ENCODE data around the gene DAG1. TPM values are rescaled to one million over a fixed set of nuclear protein-coding genes. Genes with fewer than 3 reads are reported as not detected.

DAG1 gene
- total and polyA plus RNA-seq, 2 experiments from 2014 or later = 29.9 to 152 TPM

DNA sequence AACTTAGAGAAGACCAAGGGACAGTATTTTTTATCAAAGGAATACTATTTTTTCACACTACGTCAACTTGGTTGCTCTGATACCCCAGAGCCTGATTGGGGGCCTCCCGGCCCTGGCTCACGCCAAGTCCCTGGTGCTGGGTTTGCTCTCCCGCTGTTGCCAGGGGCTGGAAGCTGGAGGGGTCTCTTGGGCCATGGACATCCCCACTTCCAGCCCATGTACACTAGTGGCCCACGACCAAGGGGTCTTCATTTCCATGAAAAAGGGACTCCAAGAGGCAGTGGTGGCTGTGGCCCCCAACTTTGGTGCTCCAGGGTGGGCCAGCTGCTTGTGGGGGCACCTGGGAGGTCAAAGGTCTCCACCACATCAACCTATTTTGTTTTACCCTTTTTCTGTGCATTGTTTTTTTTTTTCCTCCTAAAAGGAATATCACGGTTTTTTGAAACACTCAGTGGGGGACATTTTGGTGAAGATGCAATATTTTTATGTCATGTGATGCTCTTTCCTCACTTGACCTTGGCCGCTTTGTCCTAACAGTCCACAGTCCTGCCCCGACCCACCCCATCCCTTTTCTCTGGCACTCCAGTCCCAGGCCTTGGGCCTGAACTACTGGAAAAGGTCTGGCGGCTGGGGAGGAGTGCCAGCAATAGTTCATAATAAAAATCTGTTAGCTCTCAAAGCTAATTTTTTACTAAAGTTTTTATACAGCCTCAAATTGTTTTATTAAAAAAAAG is 63.9 kb downstream of the DAG1 start:
- H3K27me3 Mint-ChIP-seq (ENCODE audit: insufficient read depth, low read depth, poor library complexity) = peaks cover 15% of the 10 kb centered on the region
- peaks cover 43% of the 10 kb centered on the region for H3K36me3 Mint-ChIP-seq (ENCODE audit: low read depth)
- Histone ChIP-seq H3K4me1 (ENCODE audit: insufficient read depth) (no peaks in the 10 kb centered on the region), H3K27me3 (ENCODE audit: insufficient read depth) (no peaks in the 10 kb centered on the region), H3F3A (replicated peaks; ENCODE audit: low read depth) (peaks cover under 1% of the 10 kb centered on the region; the same call in 1 of the 2 replicates), H3K4me3 (no peak overlapping the region), H3K4me2 (no peak overlapping the region), H2AFZ (no peak overlapping the region), H4K20me1 (replicated peaks; ENCODE audit: insufficient read depth) (peaks cover 6% of the 10 kb centered on the region), H3K79me2 (replicated peaks; ENCODE audit: insufficient read depth) (peaks cover 11% of the 10 kb centered on the region), H3K27ac (ENCODE audit: low read depth) (0 out of 2 replicates have a peak overlapping the region, but pooled peaks have one; percentile 32), H3K36me3 (ENCODE audit: insufficient read depth) (no peaks in the 10 kb centered on the region), H3K9me2 (ENCODE audit: insufficient read depth) (no peaks in the 10 kb centered on the region)
- peaks cover 18% of the 10 kb centered on the region for H3K4me1 Mint-ChIP-seq
- ATAC-seq = no peak
- H3K4me3 Mint-ChIP-seq = no peak overlapping the region
- no peaks in the 10 kb centered on the region for H3K9me3 Mint-ChIP-seq
- DNase-seq (ENCODE audit: low spot score) = no peak
- no peak overlapping the region for H3K27ac Mint-ChIP-seq
- TF ChIP-seq CREB1 (CRISPR knock-in tag; IDR thresholded peaks at IDR 0.05; ENCODE audit: low read depth) (no peak), EZH2phosphoT487 (IDR thresholded peaks at IDR 0.05; ENCODE audit: unreplicated experiment) (no peak), EZH2 (IDR thresholded peaks at IDR 0.05; ENCODE audit: low read depth, unreplicated experiment) (no peak), STAT1 (IDR thresholded peaks at IDR 0.05; ENCODE audit: unreplicated experiment) (no peak), JUNB (IDR thresholded peaks at IDR 0.05; ENCODE audit: unreplicated experiment) (no peak), ZNF331 (CRISPR knock-in tag; IDR thresholded peaks at IDR 0.05; ENCODE audit: low read depth) (no peak), POLR2AphosphoS5 (IDR thresholded peaks at IDR 0.05; ENCODE audit: low read depth) (no peak), ZNF114 (CRISPR knock-in tag; IDR thresholded peaks at IDR 0.05) (no peak), NANOG (IDR thresholded peaks at IDR 0.05; ENCODE audit: borderline replicate concordance) (no peak)
- TF ChIP-seq, protein P1, sequence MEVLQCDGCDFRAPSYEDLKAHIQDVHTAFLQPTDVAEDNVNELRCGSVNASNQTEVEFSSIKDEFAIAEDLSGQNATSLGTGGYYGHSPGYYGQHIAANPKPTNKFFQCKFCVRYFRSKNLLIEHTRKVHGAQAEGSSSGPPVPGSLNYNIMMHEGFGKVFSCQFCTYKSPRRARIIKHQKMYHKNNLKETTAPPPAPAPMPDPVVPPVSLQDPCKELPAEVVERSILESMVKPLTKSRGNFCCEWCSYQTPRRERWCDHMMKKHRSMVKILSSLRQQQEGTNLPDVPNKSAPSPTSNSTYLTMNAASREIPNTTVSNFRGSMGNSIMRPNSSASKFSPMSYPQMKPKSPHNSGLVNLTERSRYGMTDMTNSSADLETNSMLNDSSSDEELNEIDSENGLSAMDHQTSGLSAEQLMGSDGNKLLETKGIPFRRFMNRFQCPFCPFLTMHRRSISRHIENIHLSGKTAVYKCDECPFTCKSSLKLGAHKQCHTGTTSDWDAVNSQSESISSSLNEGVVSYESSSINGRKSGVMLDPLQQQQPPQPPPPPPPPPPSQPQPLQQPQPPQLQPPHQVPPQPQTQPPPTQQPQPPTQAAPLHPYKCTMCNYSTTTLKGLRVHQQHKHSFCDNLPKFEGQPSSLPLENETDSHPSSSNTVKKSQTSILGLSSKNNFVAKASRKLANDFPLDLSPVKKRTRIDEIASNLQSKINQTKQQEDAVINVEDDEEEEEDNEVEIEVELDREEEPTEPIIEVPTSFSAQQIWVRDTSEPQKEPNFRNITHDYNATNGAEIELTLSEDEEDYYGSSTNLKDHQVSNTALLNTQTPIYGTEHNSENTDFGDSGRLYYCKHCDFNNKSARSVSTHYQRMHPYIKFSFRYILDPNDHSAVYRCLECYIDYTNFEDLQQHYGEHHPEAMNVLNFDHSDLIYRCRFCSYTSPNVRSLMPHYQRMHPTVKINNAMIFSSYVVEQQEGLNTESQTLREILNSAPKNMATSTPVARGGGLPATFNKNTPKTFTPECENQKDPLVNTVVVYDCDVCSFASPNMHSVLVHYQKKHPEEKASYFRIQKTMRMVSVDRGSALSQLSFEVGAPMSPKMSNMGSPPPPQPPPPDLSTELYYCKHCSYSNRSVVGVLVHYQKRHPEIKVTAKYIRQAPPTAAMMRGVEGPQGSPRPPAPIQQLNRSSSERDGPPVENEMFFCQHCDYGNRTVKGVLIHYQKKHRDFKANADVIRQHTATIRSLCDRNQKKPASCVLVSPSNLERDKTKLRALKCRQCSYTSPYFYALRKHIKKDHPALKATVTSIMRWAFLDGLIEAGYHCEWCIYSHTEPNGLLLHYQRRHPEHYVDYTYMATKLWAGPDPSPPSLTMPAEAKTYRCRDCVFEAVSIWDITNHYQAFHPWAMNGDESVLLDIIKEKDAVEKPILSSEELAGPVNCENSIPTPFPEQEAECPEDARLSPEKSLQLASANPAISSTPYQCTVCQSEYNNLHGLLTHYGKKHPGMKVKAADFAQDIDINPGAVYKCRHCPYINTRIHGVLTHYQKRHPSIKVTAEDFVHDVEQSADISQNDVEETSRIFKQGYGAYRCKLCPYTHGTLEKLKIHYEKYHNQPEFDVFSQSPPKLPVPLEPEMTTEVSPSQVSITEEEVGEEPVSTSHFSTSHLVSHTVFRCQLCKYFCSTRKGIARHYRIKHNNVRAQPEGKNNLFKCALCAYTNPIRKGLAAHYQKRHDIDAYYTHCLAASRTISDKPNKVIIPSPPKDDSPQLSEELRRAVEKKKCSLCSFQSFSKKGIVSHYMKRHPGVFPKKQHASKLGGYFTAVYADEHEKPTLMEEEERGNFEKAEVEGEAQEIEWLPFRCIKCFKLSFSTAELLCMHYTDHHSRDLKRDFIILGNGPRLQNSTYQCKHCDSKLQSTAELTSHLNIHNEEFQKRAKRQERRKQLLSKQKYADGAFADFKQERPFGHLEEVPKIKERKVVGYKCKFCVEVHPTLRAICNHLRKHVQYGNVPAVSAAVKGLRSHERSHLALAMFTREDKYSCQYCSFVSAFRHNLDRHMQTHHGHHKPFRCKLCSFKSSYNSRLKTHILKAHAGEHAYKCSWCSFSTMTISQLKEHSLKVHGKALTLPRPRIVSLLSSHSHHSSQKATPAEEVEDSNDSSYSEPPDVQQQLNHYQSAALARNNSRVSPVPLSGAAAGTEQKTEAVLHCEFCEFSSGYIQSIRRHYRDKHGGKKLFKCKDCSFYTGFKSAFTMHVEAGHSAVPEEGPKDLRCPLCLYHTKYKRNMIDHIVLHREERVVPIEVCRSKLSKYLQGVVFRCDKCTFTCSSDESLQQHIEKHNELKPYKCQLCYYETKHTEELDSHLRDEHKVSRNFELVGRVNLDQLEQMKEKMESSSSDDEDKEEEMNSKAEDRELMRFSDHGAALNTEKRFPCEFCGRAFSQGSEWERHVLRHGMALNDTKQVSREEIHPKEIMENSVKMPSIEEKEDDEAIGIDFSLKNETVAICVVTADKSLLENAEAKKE (CRISPR knock-in tag; IDR thresholded peaks at IDR 0.05) = no peak
- TF ChIP-seq, protein P2, sequence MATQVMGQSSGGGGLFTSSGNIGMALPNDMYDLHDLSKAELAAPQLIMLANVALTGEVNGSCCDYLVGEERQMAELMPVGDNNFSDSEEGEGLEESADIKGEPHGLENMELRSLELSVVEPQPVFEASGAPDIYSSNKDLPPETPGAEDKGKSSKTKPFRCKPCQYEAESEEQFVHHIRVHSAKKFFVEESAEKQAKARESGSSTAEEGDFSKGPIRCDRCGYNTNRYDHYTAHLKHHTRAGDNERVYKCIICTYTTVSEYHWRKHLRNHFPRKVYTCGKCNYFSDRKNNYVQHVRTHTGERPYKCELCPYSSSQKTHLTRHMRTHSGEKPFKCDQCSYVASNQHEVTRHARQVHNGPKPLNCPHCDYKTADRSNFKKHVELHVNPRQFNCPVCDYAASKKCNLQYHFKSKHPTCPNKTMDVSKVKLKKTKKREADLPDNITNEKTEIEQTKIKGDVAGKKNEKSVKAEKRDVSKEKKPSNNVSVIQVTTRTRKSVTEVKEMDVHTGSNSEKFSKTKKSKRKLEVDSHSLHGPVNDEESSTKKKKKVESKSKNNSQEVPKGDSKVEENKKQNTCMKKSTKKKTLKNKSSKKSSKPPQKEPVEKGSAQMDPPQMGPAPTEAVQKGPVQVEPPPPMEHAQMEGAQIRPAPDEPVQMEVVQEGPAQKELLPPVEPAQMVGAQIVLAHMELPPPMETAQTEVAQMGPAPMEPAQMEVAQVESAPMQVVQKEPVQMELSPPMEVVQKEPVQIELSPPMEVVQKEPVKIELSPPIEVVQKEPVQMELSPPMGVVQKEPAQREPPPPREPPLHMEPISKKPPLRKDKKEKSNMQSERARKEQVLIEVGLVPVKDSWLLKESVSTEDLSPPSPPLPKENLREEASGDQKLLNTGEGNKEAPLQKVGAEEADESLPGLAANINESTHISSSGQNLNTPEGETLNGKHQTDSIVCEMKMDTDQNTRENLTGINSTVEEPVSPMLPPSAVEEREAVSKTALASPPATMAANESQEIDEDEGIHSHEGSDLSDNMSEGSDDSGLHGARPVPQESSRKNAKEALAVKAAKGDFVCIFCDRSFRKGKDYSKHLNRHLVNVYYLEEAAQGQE (IDR thresholded peaks at IDR 0.05; ENCODE audit: unreplicated experiment) = no peak
- TF ChIP-seq, protein P3, sequence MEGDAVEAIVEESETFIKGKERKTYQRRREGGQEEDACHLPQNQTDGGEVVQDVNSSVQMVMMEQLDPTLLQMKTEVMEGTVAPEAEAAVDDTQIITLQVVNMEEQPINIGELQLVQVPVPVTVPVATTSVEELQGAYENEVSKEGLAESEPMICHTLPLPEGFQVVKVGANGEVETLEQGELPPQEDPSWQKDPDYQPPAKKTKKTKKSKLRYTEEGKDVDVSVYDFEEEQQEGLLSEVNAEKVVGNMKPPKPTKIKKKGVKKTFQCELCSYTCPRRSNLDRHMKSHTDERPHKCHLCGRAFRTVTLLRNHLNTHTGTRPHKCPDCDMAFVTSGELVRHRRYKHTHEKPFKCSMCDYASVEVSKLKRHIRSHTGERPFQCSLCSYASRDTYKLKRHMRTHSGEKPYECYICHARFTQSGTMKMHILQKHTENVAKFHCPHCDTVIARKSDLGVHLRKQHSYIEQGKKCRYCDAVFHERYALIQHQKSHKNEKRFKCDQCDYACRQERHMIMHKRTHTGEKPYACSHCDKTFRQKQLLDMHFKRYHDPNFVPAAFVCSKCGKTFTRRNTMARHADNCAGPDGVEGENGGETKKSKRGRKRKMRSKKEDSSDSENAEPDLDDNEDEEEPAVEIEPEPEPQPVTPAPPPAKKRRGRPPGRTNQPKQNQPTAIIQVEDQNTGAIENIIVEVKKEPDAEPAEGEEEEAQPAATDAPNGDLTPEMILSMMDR (conservative IDR thresholded peaks at IDR 0.05; ENCODE audit: low read depth in 2 of 2) = no peak
- TF ChIP-seq, protein P4, sequence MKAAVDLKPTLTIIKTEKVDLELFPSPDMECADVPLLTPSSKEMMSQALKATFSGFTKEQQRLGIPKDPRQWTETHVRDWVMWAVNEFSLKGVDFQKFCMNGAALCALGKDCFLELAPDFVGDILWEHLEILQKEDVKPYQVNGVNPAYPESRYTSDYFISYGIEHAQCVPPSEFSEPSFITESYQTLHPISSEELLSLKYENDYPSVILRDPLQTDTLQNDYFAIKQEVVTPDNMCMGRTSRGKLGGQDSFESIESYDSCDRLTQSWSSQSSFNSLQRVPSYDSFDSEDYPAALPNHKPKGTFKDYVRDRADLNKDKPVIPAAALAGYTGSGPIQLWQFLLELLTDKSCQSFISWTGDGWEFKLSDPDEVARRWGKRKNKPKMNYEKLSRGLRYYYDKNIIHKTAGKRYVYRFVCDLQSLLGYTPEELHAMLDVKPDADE (IDR thresholded peaks at IDR 0.05) = no peak
